Activated CD4-positive, CD25-positive, alpha-beta regulatory T cell treated with anti-CD3 and anti-CD28 coated beads, Interleukin-2, amount 50 U/mL, for 24 hours (primary cell): ENCODE results near the gene CRYBA2.

ENCODE experiments used
- ATAC-seq, 2 donors: fragments of 150-1000 bp; cut with Tn5 transposase; one replicate each; pipeline ENCODE4 v1.10.0; 2021; ENCODE audit warnings: mild to moderate bottlenecking in 1 of 2, moderate library complexity in 1 of 2

The CRYBA2 gene

DNA sequence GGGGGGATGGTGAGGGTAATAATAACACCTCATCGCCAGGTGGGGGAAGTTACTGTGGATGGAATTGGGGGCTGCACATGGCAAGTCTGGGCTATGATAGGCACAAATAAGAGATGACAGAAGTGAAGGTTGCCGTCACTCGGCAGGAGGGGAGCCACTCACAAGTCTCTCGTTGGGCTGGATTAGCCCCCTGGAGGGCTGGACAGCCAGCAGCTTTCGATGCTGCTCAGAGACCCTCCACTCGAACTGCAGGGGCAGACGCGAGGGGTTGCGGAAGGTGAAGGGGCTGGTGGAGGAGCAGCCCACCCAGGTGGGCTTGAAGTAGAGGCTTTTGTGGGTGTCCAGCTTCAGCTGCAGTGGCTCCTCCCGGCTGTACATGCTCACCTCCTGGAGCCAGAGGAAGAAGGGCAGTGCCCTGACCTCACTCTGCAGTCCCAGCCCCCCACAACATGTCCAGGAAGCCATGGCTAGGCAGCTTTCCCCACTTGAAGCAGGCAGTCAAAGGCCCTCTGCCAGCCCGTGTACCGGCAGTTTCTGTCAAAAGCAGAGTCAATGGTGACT is 29.9 kb upstream of the CRYBA2 start:
- ATAC-seq: no peak

DNA sequence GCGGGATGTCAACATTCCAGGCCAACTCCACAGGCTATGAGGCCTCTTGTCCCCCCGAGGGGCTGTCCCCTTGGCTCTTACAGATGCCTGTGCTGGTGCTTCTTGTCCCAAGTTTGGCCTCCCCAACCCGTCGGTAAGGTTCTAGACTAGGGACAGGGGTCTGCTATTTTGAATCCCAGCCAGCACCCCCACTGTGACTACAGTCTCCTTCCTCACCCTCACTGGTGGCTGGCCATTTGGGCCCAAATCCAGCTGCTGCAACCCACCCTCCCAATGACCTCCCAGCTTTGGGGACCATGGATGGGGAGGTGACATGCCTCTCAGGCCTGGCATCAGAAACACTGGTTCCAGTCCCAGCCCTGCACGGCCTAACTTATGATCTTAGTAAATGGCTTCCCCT is 29.4 kb upstream of the CRYBA2 start:
- no peak for ATAC-seq

DNA sequence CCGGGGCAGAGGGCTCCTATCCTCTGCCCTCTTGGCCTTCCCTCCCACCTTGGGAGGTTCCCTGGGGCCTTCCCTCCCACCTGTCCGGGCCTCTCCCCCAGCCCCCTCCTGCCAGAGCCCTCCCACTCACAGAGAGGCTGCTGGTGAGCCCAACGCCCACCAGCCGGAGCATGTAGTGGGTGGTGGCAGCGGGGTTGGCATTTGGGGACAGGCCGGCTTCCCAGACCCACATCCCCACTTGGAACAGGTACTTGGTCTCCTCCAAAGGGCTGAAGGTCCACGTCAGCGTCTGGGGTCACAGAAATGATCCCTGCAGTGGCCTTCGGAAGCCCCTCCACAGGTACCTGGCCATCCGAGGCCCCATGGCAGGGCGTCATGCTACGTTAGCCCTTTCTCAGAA is 28.8 kb upstream of the CRYBA2 start:
- ATAC-seq: no peak

DNA sequence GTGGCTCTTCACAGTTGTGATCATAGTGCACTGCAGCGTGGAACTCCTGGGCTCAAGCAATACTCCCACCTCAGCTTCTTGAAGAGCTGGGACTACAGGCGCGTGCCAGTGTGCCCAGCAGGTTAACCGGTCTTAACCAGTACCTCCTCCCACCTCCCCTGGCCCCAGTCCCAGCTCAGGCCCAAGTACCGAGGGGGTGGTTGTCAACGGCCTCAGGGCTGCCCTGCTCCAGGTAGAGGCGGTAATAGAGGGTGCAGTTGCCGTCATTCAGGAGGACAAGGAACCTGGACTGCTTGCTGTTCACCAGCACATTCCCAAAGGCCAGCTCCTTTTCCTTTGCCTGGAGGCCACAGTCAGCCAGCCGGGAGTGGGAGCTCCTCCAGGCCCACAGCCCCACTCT is 28.4 kb upstream of the CRYBA2 start:
- no peak for ATAC-seq

GRCh38 chr2:219020604-219021365 is 27.6 kb upstream of the CRYBA2 start:
- no peak for ATAC-seq

- no peak for ATAC-seq
These were observed 26.2 kb upstream of the CRYBA2 start for GRCh38 chr2:219019436-219019835.

DNA sequence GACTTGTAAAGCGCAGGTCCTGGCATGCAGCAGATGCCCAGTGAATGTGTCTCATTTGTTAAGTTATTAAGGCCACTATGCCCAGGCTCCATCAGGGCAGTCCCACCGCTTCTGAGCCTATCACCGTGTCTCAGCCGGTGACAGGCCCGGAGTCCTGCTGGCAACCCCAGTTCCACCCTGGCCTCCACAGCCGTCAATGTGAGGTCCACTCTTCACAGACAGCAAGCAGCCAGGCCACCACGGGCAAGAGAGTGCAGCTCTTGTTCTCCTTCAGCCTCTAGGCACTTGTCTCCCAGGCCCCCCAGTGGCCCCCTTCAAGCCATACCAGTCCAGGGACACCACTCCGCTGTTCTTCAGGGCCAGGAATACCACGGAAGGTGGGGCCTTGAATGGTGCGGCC is 25.5 kb upstream of the CRYBA2 start:
- ATAC-seq: no peak

DNA sequence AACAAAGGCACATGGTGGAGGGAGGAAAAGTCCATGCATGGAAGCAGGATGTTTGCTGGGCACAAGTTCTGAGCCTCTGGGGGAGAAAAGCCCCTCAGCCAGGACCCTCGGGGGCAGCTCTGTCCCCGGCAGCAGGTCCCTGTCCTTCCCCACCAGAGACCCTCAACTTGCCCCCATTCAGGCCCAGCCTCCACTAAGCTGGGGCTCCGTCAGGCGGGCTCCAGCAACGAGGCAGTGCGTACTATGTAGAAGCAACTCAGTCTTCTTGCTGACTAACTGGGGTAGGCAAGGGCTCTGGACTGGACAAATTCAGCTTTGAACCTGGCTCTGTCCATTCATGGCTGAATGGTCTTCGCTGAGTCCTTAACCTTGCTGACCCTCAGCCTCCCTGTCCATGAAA is 25.1 kb upstream of the CRYBA2 start:
- ATAC-seq: no peak

DNA sequence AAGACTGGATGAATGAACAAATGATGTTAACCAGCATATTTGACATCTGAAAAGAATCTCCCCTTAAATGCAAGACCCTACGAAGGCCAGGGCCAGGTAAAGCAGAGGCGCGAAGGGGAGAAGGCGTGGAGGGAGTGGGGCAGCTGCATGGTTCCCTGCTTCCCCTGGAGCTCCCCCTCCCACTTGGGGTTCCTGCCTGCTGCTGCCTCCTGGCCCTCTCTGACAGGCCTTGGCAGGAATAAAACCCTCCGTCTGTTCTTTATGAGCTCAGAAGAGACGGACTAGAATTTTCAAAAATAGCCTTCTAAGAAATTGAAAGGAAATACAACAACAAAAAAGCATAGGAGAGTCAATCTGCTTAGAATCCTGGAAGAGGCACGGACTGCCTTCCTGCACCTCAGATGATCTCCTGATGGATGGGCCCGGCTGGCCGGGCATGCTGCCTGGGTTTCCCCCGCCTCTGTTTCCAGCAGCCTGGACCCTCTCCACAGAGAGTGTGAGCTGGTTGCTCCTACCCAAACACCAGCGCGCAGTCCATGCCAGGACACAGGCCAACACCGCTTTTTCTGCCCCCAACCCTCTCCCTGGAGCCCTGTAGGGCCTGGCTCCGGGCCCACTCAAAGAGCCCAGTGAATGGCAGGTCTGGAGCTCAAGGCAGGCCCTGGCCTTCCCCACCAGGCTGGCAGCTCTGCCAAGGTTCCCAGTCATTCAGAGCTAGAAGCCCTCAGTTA is 24.1 kb upstream of the CRYBA2 start:
- no peak for ATAC-seq

- no peak for ATAC-seq
These were observed 23.5 kb upstream of the CRYBA2 start for GRCh38 chr2:219016721-219017120.

- ATAC-seq: no peak
These were observed 17.7 kb upstream of the CRYBA2 start for GRCh38 chr2:219010873-219011272.

- ATAC-seq: no peak
These were observed 17.0 kb upstream of the CRYBA2 start for GRCh38 chr2:219010162-219010756.

DNA sequence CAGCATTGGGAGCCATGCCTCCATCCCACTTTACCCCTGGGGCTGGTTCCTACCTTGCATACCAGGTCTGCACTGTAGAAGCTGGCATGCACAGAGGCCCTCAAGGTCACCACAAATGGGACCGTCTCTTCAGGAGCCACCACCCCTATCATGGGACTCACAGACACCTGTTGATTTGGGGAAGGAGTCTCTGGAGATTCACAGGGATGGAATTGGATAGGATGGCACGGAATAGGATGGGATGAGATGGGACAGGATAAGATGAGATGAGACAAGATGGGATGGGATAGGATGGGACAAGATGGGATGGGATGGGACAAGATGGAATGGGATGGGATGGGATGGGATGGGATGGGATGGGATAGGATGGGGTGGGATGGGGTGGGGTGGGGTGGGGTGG is 16.1 kb upstream of the CRYBA2 start:
- ATAC-seq: no peak

GRCh38 chr2:219003979-219004378 is 10.8 kb upstream of the CRYBA2 start:
- ATAC-seq: no peak

- no peak for ATAC-seq
These were observed 10.0 kb upstream of the CRYBA2 start for GRCh38 chr2:219003267-219003634.

DNA sequence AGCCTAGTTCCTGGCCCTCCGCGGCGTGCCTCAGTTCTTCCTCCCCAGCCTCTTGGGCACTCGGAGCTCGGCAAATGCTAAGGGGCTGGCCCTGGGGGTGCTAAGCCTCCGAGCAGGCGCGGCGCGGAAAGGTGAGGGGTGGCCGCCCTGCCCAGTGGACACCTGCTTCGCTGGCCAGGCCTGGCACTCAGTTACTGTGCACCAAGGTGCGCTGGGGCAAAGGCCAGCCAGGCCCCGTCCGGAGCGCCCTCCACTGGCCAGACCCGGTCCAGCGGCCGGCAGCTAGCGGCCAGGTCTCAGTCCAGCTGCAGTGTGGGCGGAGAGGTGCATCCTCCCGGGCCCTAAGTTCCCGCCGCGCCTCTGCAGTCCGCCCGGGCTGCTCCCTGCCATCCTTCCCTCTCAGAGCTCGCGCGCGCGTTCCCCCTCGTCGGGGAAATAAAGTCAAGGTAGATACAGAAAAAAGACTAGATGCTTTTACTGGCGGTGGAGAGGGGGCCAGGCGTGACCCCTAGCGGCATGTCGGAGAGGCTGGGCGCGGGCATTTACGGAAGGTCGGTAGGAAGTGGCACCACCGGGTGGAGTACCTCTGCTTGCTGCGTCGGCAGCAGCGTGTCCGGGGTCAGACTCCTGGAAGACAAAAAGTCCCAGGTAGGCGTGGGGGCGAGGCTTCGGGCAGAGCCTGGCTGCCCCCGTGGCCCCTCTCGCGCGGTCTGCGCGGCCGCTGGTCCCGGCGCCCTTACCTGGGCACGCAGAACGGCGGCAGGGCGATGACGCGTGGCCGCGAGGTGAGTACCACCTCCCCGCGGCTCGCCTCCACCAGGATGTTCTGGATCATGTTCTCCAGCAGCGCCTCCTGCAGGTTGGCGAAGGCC is 9.4 kb upstream of the CRYBA2 start:
- ATAC-seq: peak; percentile 31 to 47

GRCh38 chr2:219001577-219002394 is 8.6 kb upstream of the CRYBA2 start:
- peak; percentile 30 to 40 for ATAC-seq

DNA sequence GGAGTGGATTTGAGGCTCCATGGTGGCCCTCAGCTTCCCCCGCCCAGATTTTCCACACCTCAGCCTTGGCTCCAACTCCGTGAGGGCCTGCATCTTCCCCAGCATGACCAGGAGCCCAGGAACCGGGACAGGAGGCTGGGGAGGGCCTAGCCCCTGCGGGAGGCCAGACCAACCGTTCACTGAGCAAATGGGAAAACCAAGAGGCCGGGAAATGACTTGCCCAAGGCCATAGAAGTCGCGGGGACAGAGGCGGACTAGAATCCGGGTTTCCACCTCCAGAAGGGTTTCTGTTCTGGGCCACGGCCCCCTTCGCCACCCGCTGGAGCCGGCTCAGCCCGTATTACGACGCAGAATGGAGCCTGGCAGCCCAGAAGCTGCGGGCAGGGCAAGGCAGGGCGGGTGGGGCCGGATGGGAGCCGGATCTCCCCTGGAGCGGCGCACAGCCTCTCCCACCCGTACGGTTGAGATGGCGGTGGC is 7.9 kb upstream of the CRYBA2 start:
- ATAC-seq: no peak

DNA sequence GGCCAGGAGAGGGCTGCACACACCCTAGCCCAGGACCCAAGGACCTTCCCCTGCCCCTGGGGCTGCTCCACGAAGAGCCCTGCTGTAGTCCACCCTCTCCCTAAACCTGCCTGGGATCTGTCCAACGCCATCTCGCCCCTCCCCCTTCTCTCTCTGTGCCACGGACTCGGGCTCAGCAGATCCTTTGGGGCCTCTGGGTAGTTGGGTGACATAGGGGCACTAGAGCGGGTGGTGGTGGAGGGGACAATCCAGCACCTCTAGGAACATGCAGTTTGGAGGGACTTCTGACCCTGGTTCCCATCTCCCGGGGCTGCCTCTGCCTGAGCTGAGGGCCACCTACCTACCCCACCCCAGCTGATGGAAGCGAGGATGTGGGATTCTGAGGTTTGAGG is 7.3 kb upstream of the CRYBA2 start:
- ATAC-seq: no peak

DNA sequence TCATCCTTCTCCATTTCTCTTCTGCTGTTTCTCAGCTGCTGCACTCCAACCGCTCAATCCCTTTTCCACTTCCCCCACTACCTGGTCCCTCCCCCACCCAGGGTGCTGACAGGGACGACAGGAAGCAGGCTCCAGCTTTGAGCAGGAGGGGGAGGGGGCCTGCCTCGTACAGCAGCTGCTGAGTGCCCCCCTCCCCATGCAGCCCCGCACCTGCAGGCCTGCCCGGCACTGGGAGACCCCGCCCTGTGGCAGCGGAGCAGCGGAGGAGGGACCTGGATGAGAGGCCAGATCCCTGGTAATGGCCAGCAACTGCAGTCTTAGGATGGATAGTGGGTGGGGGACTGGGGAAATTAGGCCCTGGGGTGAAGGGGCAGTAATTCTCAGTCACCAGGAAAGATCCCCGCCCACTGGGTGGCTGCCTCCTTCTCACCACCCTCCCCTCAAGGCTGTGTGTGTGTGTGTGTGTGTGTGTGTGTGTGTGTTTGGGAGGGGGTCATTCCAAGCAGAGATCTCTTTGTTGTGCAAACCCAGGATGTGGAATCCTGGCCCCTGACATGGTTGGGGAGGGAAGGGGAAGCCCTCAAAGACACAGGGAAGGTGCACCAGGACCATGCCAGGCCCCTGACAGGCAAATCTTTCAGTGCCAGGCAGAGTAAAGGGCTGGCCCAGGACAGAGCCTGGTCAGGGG is 6.8 kb upstream of the CRYBA2 start:
- no peak for ATAC-seq
